MM.1S (cell line): ENCODE results near the gene RHOBTB1.

ENCODE experiments used
- DNase-seq: peaks from one replicate; pipeline ENCODE4 v3.0.0-alpha.2; 2015
- H2AFZ ChIP-seq: fragments of 300-600 bp; sonication (generic); 2 replicates; pipeline ENCODE4 v1.6.0; 2016; ENCODE audit warnings: antibody characterized with exemption, low read length
- H3F3A ChIP-seq: fragments of 300-600 bp; sonication (generic); 2 replicates; pipeline ENCODE4 v1.6.1; 2016; ENCODE audit warnings: mild to moderate bottlenecking, antibody characterized with exemption, low read length, moderate library complexity, mixed read lengths; ENCODE audit not compliant: insufficient read depth
- H3K27ac ChIP-seq: fragments of 300-600 bp; sonication (generic); 2 replicates; pipeline ENCODE4 v1.5.1; 2016; ENCODE audit warnings: mild to moderate bottlenecking, low read length
- H3K27me3 ChIP-seq: fragments of 300-600 bp; sonication (generic); replicated peaks from 2 replicates; pipeline ENCODE4 v1.6.0; 2016; ENCODE audit warnings: low read length; ENCODE audit not compliant: insufficient read depth
- H3K36me3 ChIP-seq: fragments of 300-600 bp; sonication (generic); replicated peaks from 2 replicates; pipeline ENCODE4 v1.6.1; 2016; ENCODE audit warnings: mild to moderate bottlenecking, low read length, mixed read lengths; ENCODE audit not compliant: insufficient read depth
- H3K4me1 ChIP-seq: fragments of 300-600 bp; sonication (generic); 2 replicates; pipeline ENCODE4 v1.6.1; 2016; ENCODE audit warnings: low read length, mixed read lengths
- H3K4me2 ChIP-seq: fragments of 300-600 bp; sonication (generic); 2 replicates; pipeline ENCODE4 v1.6.0; 2016; ENCODE audit warnings: low read depth, low read length
- H3K4me3 ChIP-seq: fragments of 300-600 bp; sonication (generic); 2 replicates; pipeline ENCODE4 v1.5.1; 2016; ENCODE audit warnings: low read length, mixed read lengths
- H3K79me2 ChIP-seq: fragments of 300-600 bp; sonication (generic); 2 replicates; pipeline ENCODE4 v1.6.1; 2016; ENCODE audit warnings: mixed run types, low read length, mixed read lengths
- H3K9ac ChIP-seq: fragments of 300-600 bp; sonication (generic); 2 replicates; pipeline ENCODE4 v1.6.1; 2016; ENCODE audit warnings: low read length, mixed read lengths
- H3K9me2 ChIP-seq: fragments of 300-600 bp; sonication (generic); replicated peaks from 2 replicates; pipeline ENCODE4 v1.6.1; 2016; ENCODE audit warnings: mild to moderate bottlenecking, low read length, mixed read lengths; ENCODE audit not compliant: insufficient read depth
- H3K9me3 ChIP-seq: fragments of 300-600 bp; sonication (generic); replicated peaks from 2 replicates; pipeline ENCODE4 v1.6.1; 2016; ENCODE audit warnings: mild to moderate bottlenecking, low read length, mixed read lengths; ENCODE audit not compliant: insufficient read depth
- H4K20me1 ChIP-seq: fragments of 300-600 bp; sonication (generic); 2 replicates; pipeline ENCODE4 v1.6.1; 2016; ENCODE audit warnings: mild to moderate bottlenecking, low read length, moderate library complexity, mixed read lengths; ENCODE audit not compliant: insufficient read depth
- CTCF ChIP-seq: fragments of 300-600 bp; sonication (generic); IDR thresholded peaks from 2 replicates; pipeline ENCODE4 v1.5.1; 2016; ENCODE audit warnings: antibody characterized with exemption, low read length, mixed read lengths
- EZH2 ChIP-seq: fragments of 300-600 bp; sonication (generic); optimal IDR thresholded peaks from 2 replicates; pipeline ENCODE3; 2017; ENCODE audit warnings: low read depth, mild to moderate bottlenecking, antibody characterized with exemption, low read length, mixed read lengths
- EZH2phosphoT487 ChIP-seq: fragments of 300-600 bp; sonication (generic); IDR thresholded peaks from 2 replicates; pipeline ENCODE4 v1.6.1; 2018; ENCODE audit warnings: antibody characterized with exemption, low read length

The RHOBTB1 gene

DNA sequence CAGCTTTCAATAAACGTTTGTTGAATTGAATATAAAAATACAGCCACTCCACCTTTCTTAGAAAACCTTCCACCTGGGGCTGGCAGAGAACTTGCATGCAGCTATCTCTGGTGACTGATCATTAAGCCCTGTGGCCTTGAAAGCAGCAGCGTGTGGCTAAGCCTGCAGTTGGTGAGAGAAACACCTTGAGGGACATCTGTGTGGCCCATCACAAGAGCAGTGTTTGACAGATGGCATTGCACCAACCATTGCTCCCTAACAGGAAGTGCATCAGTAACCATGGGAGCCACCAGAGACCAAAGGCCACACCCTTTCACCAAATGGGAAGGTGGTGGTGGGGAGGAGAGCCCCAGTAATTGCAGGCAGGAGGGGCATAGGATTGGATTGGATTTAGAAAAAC is 22.4 kb downstream of the RHOBTB1 start:
- no peak overlapping the region for H3K27ac ChIP-seq
- peak; percentile 27 for DNase-seq

GRCh38 chr10:60920479-60920878 is 23.5 kb downstream of the RHOBTB1 start:
- DNase-seq, result no peak
- Histone ChIP-seq H3K9me3 (no peaks in the 10 kb centered on the region), H3K79me2 (no peaks in the 10 kb centered on the region), H3K4me2 (no peak overlapping the region), H3F3A (no peaks in the 10 kb centered on the region), H3K36me3 (no peaks in the 10 kb centered on the region), H3K4me1 (no peaks in the 10 kb centered on the region), H3K27me3 (no peaks in the 10 kb centered on the region), H3K27ac (no peak overlapping the region), H3K9me2 (no peaks in the 10 kb centered on the region), H3K4me3 (no peak overlapping the region), H3K9ac (no peak overlapping the region), H2AFZ (no peak overlapping the region), H4K20me1 (no peaks in the 10 kb centered on the region)
- TF ChIP-seq CTCF, result no peak

More for the DNA sequence above, 22.4 kb downstream of the RHOBTB1 start:
- Histone ChIP-seq H3K27me3 (no peaks in the 10 kb centered on the region), H3K36me3 (no peaks in the 10 kb centered on the region), H3K4me3 (no peak overlapping the region), H3K4me2 (no peak overlapping the region), H3K4me1 (no peaks in the 10 kb centered on the region), H2AFZ (no peak overlapping the region), H3K79me2 (no peaks in the 10 kb centered on the region), H4K20me1 (no peaks in the 10 kb centered on the region), H3K9me3 (no peaks in the 10 kb centered on the region), H3K9ac (no peak overlapping the region), H3F3A (no peaks in the 10 kb centered on the region), H3K9me2 (no peaks in the 10 kb centered on the region)
- no peak for TF ChIP-seq EZH2phosphoT487
- no peak for TF ChIP-seq EZH2
- no peak for TF ChIP-seq CTCF

- H4K20me1 ChIP-seq, result no peaks in the 10 kb centered on the region
- H2AFZ ChIP-seq, result no peak overlapping the region
- H3K27ac ChIP-seq, result no peak overlapping the region
- DNase-seq, result no peak
- no peak overlapping the region for H3K4me3 ChIP-seq
- no peaks in the 10 kb centered on the region for H3K79me2 ChIP-seq
- TF ChIP-seq EZH2phosphoT487 (no peak), CTCF (no peak), EZH2 (no peak)
- no peaks in the 10 kb centered on the region for H3K27me3 ChIP-seq
- H3K4me2 ChIP-seq, result no peak overlapping the region
- H3K4me1 ChIP-seq, result no peaks in the 10 kb centered on the region
- H3K9me3 ChIP-seq, result no peaks in the 10 kb centered on the region
- no peaks in the 10 kb centered on the region for H3F3A ChIP-seq
- no peak overlapping the region for H3K9ac ChIP-seq
- H3K9me2 ChIP-seq, result no peaks in the 10 kb centered on the region
- H3K36me3 ChIP-seq, result no peaks in the 10 kb centered on the region
Observed at GRCh38 chr10:60919551-60919950, 24.4 kb downstream of the RHOBTB1 start.
